Measurements from ENCODE around the gene CBARP. TPM values are rescaled to one million over a fixed set of nuclear protein-coding genes. Genes with fewer than 3 reads are reported as not detected.

The CBARP gene
- polyA plus RNA-seq, 1 of the 3 experiments (the other 2 are of a cell fraction) = 5.1 TPM

- Histone ChIP-seq H3K4me1 (ENCODE audit: control insufficient read depth in 1 of 2, insufficient read depth in 2 of 2, low read depth in 1 of 2, low read length in 1 of 2) (peaks cover 46 to 56% of the 10 kb centered on the region in 2 experiments), H3K9me2 (no peaks in the 10 kb centered on the region), H3K36me3 (replicated peaks in 1 of 2; ENCODE audit: control insufficient read depth in 1 of 2, insufficient read depth in 2 of 2, low read length in 1 of 2) (peaks cover 23 to 35% of the 10 kb centered on the region in 2 experiments), H3K9me3 (no peaks in the 10 kb centered on the region), H2AFZ (ENCODE audit: low read depth) (no peak overlapping the region), H3K27ac (ENCODE audit: low read depth in 2 of 2, low read length in 1 of 2) (peak overlapping the region; percentile 83 to 90), H3K9ac (peak overlapping the region; percentile 51; the same call in 1 of the 2 replicates), H3K27me3 (ENCODE audit: insufficient read depth) (no peaks in the 10 kb centered on the region), H3K79me2 (ENCODE audit: insufficient read depth) (peaks cover 45% of the 10 kb centered on the region), H3K4me2 (peak overlapping the region; percentile 66; the same call in 1 of the 2 replicates), H3K4me3 (ENCODE audit: low read depth in 2 of 2, low read length in 1 of 2) (peak overlapping the region in 1 of 2 experiments; percentile 31; a peak in 1 of 4 replicates), H3F3A (replicated peaks; ENCODE audit: insufficient read depth) (peaks cover 55% of the 10 kb centered on the region), H4K20me1 (ENCODE audit: insufficient read depth) (peaks cover 38% of the 10 kb centered on the region)
- ChIA-PET POLR2A (interaction anchor here (0.8 to 4.8 kb wide), 3 partner anchors 9 to 16 kb away, joined by 4 to 34 read pairs (median 9); partner anchors contain the start of gene CIRBP), CTCF (interaction anchor here (1.1 to 18.6 kb wide), 3 partner anchors 9 to 17 kb away, joined by 3 to 594 read pairs (median 13); partner anchors contain the start of genes ATP5F1D, CIRBP and MIDN)
- 34% methylated on average over 10 of the region's 33 CpGs for WGBS (ENCODE audit: low lambda C conversion rate)
- no peak for DNase-seq
- TF ChIP-seq CTCF (IDR thresholded peaks at IDR 0.05) (no peak), RAD21 (IDR thresholded peaks at IDR 0.05; ENCODE audit: low read length) (no peak), RXRA (IDR thresholded peaks at IDR 0.05; ENCODE audit: borderline replicate concordance, low read depth) (no peak), ELF1 (IDR thresholded peaks at IDR 0.05) (0 out of 2 replicates have a peak, but pooled peaks have one; percentile 25), USF2 (IDR thresholded peaks at IDR 0.05; ENCODE audit: borderline replicate concordance, low read depth, low read length) (no peak), TEAD4 (IDR thresholded peaks at IDR 0.05; ENCODE audit: borderline replicate concordance, insufficient read depth) (0 out of 2 replicates have a peak, but pooled peaks have one; percentile 3)
Observed at GRCh38 chr19:1259876-1260748, 22.3 kb upstream of the CBARP start.

GRCh38 chr19:1259206-1259875 lies 21.5 kb upstream of the CBARP start:
- 62% methylated on average over 5 of the region's 17 CpGs for WGBS (ENCODE audit: low lambda C conversion rate)
- ChIA-PET POLR2A (interaction anchor here (2.6 to 4.8 kb wide), 2 partner anchors 10 to 15 kb away, joined by 9 to 34 read pairs; partner anchors contain the start of gene CIRBP), CTCF (interaction anchor here (3.1 to 18.6 kb wide), 2 partner anchors 10 to 17 kb away, joined by 13 to 594 read pairs; partner anchors contain the start of genes ATP5F1D and MIDN)
- Histone ChIP-seq H3K79me2 (ENCODE audit: insufficient read depth) (peaks cover 53% of the 10 kb centered on the region), H3K27me3 (ENCODE audit: insufficient read depth) (no peaks in the 10 kb centered on the region), H3K4me1 (ENCODE audit: control insufficient read depth in 1 of 2, insufficient read depth in 2 of 2, low read depth in 1 of 2, low read length in 1 of 2) (peaks cover 49 to 59% of the 10 kb centered on the region in 2 experiments), H3K9ac (peak overlapping the region; percentile 34; the same call in 1 of the 2 replicates), H3K4me3 (ENCODE audit: low read depth in 2 of 2, low read length in 1 of 2) (no peak overlapping the region), H4K20me1 (ENCODE audit: insufficient read depth) (peaks cover 46% of the 10 kb centered on the region), H3K4me2 (peak overlapping the region; percentile 41; the same call in 1 of the 2 replicates), H3F3A (replicated peaks; ENCODE audit: insufficient read depth) (peaks cover 58% of the 10 kb centered on the region), H2AFZ (ENCODE audit: low read depth) (no peak overlapping the region), H3K27ac (ENCODE audit: low read depth in 2 of 2, low read length in 1 of 2) (peak overlapping the region; percentile 83 to 90), H3K9me3 (no peaks in the 10 kb centered on the region), H3K9me2 (no peaks in the 10 kb centered on the region), H3K36me3 (replicated peaks in 1 of 2; ENCODE audit: control insufficient read depth in 1 of 2, insufficient read depth in 2 of 2, low read length in 1 of 2) (peaks cover 31 to 43% of the 10 kb centered on the region in 2 experiments)
- DNase-seq = peak; percentile 62
- TF ChIP-seq TEAD4 (IDR thresholded peaks at IDR 0.05; ENCODE audit: borderline replicate concordance, insufficient read depth) (0 out of 2 replicates have a peak, but pooled peaks have one; percentile 20), FOSL2 (IDR thresholded peaks at IDR 0.05; ENCODE audit: borderline replicate concordance, low read depth) (peak; percentile 11; the same call in 1 of the 2 replicates), MEF2A (IDR thresholded peaks at IDR 0.05; ENCODE audit: borderline replicate concordance, low read depth) (no peak), NRF1 (IDR thresholded peaks at IDR 0.05; ENCODE audit: low read depth, low read length) (no peak), ELF1 (IDR thresholded peaks at IDR 0.05) (peak; percentile 86), POLR2AphosphoS5 (IDR thresholded peaks at IDR 0.05; ENCODE audit: low read depth, low read length) (peak; percentile 73), YY1 (IDR thresholded peaks at IDR 0.05; ENCODE audit: low read depth) (no peak), TAF1 (IDR thresholded peaks at IDR 0.05; ENCODE audit: borderline replicate concordance, low read depth, low read length) (no peak), PBX3 (IDR thresholded peaks at IDR 0.05) (peak; percentile 64), JUND (IDR thresholded peaks at IDR 0.05) (no peak; the same call in 1 of the 2 replicates), CTCF (IDR thresholded peaks at IDR 0.05) (no peak), RXRA (IDR thresholded peaks at IDR 0.05; ENCODE audit: borderline replicate concordance, low read depth) (no peak), FOXJ3 (CRISPR knock-in tag; IDR thresholded peaks at IDR 0.05) (no peak), RFX5 (IDR thresholded peaks at IDR 0.05; ENCODE audit: low read length) (no peak)

Measured in SK-N-SH (cell line).